GM21825 (cell line): ENCODE data around the gene EPHA4.

Source experiments
- ATAC-seq: cut with Tn5 transposase; IDR thresholded peaks from one replicate; pipeline ENCODE4 v1.9.1; 2021; ENCODE audit warnings: mild to moderate bottlenecking, moderate library complexity; ENCODE audit not compliant: unreplicated experiment

Gene EPHA4

GRCh38 chr2:221572219-221572820 is at the start of gene EPHA4:
Gene EPHA4 (minus strand): TSS chr2:221572304. CDS start chr2:221572248, 56 bp downstream.
- ATAC-seq: peak; percentile 92

- no peak for ATAC-seq
Measured at GRCh38 chr2:221618007-221618406, 45.9 kb upstream of the EPHA4 start.

- no peak for ATAC-seq
Measured at GRCh38 chr2:221616561-221616960, 44.5 kb upstream of the EPHA4 start.

GRCh38 chr2:221614274-221614673 is 42.2 kb upstream of the EPHA4 start:
- ATAC-seq: no peak

GRCh38 chr2:221612800-221613199 is 40.7 kb upstream of the EPHA4 start:
- no peak for ATAC-seq

- no peak for ATAC-seq
Measured at GRCh38 chr2:221612161-221612560, 40.1 kb upstream of the EPHA4 start.

GRCh38 chr2:221610675-221611074 is 38.6 kb upstream of the EPHA4 start:
- ATAC-seq: no peak

GRCh38 chr2:221610255-221610654 is 38.2 kb upstream of the EPHA4 start:
- no peak for ATAC-seq

GRCh38 chr2:221608442-221608841 is 36.3 kb upstream of the EPHA4 start:
- no peak for ATAC-seq

GRCh38 chr2:221606424-221606823 is 34.3 kb upstream of the EPHA4 start:
- ATAC-seq: no peak

- no peak for ATAC-seq
Measured at GRCh38 chr2:221605751-221606240, 33.7 kb upstream of the EPHA4 start.

GRCh38 chr2:221602938-221603337 is 30.8 kb upstream of the EPHA4 start:
- ATAC-seq: no peak

GRCh38 chr2:221601376-221601775 is 29.3 kb upstream of the EPHA4 start:
- ATAC-seq: no peak

GRCh38 chr2:221600388-221600787 is 28.3 kb upstream of the EPHA4 start:
- no peak for ATAC-seq

GRCh38 chr2:221596192-221596591 is 24.1 kb upstream of the EPHA4 start:
- ATAC-seq: no peak

GRCh38 chr2:221590861-221591365 is 18.8 kb upstream of the EPHA4 start:
- ATAC-seq: no peak

GRCh38 chr2:221589696-221590095 is 17.6 kb upstream of the EPHA4 start:
- ATAC-seq: no peak

- ATAC-seq: no peak
Measured at GRCh38 chr2:221588306-221588985, 16.3 kb upstream of the EPHA4 start.

- ATAC-seq: no peak
Measured at GRCh38 chr2:221581986-221582385, 9.9 kb upstream of the EPHA4 start.

GRCh38 chr2:221574231-221574570 is 2.1 kb upstream of the EPHA4 start:
- no peak for ATAC-seq

GRCh38 chr2:221573430-221574230 is 1.5 kb upstream of the EPHA4 start:
- ATAC-seq: peak; percentile 62
